Keratinocyte (primary cell): ENCODE results near the gene SPATA16. TPM values are rescaled to one million over a fixed set of nuclear protein-coding genes. Genes with fewer than 3 reads are reported as not detected.

ENCODE experiments used
- DNase-seq: peaks from one replicate; pipeline ENCODE4 v3.0.0-alpha.2; 2011; ENCODE audit warnings: low read depth, missing footprints, low spot score
- FAIRE-seq: peaks from 2 replicates; lab custom pipeline; 2011; peaks lifted over from hg19 to GRCh38; lab: Jason Lieb, UNC
- H2AFZ ChIP-seq: 2 replicates; pipeline ENCODE4 v1.6.0; 2012; ENCODE audit warnings: low read length, control low read depth, inconsistent platforms; ENCODE audit not compliant: control insufficient read depth
- H3K27ac ChIP-seq: 2 replicates; pipeline ENCODE4 v1.5.1; 2011; ENCODE audit warnings: low read length; ENCODE audit not compliant: control insufficient read depth, insufficient read depth
- H3K27me3 ChIP-seq: 3 replicates; pipeline ENCODE4 v1.6.0; 2011; ENCODE audit warnings: low read length; ENCODE audit not compliant: control insufficient read depth, insufficient read depth; ENCODE audit errors: extremely low read depth
- H3K36me3 ChIP-seq, 2 experiments: 2 replicates in 1 of 2; 3 replicates in 1 of 2; pipeline ENCODE4 v1.5.1; 2011; ENCODE audit warnings: low read length in 2 of 2, mild to moderate bottlenecking in 1 of 2; ENCODE audit not compliant: control insufficient read depth in 2 of 2, insufficient read depth in 2 of 2; ENCODE audit errors: extremely low read depth in 1 of 2
- H3K4me1 ChIP-seq: 3 replicates; pipeline ENCODE4 v1.5.1; 2011; ENCODE audit warnings: low read length; ENCODE audit not compliant: control insufficient read depth, insufficient read depth; ENCODE audit errors: extremely low read depth
- H3K4me2 ChIP-seq: 3 replicates; pipeline ENCODE4 v1.6.0; 2011; ENCODE audit warnings: low read depth, low read length; ENCODE audit not compliant: control insufficient read depth, insufficient read depth; ENCODE audit errors: extremely low read depth
- H3K4me3 ChIP-seq, 3 experiments: fragments of 200-600 bp in 1 of 3; sonication (generic) in 1 of 3; 2 replicates in 2 of 3; 3 replicates in 1 of 3; pipeline ENCODE4 v1.5.1; 2011 to 2016; ENCODE audit warnings: low read length in 3 of 3, mild to moderate bottlenecking in 3 of 3, control low read depth in 2 of 3, inconsistent platforms in 1 of 3, low read depth in 1 of 3, mixed read lengths in 1 of 3, mixed run types in 1 of 3, moderate library complexity in 1 of 3; ENCODE audit not compliant: control insufficient read depth in 2 of 3, insufficient read depth in 2 of 3; ENCODE audit errors: extremely low read depth in 1 of 3
- H3K79me2 ChIP-seq: 2 replicates; pipeline ENCODE4 v1.6.0; 2012; ENCODE audit warnings: low read length; ENCODE audit not compliant: control insufficient read depth, insufficient read depth
- H3K9ac ChIP-seq: 3 replicates; pipeline ENCODE4 v1.6.0; 2011; ENCODE audit warnings: low read length; ENCODE audit not compliant: control insufficient read depth, insufficient read depth; ENCODE audit errors: extremely low read depth
- H3K9me1 ChIP-seq: 3 replicates; pipeline ENCODE4 v1.6.0; 2011; ENCODE audit warnings: low read length; ENCODE audit not compliant: control insufficient read depth, insufficient read depth; ENCODE audit errors: extremely low read depth
- H3K9me3 ChIP-seq: 2 replicates; pipeline ENCODE4 v1.5.1; 2012; ENCODE audit warnings: low read depth, low read length; ENCODE audit not compliant: control insufficient read depth
- H4K20me1 ChIP-seq: 3 replicates; pipeline ENCODE4 v1.6.0; 2011; ENCODE audit warnings: low read length; ENCODE audit not compliant: control insufficient read depth, insufficient read depth; ENCODE audit errors: extremely low read depth
- EZH2 ChIP-seq: IDR thresholded peaks from one replicate; pipeline ENCODE4 v1.6.1; 2012; ENCODE audit warnings: inconsistent platforms, mild to moderate bottlenecking, low read length, moderate library complexity
- dilution Hi-C: fragments of 300-500 bp; cut with MboI; formaldehyde crosslinking; loops from one replicate; pipeline ENCODE4 v1.7.0; 2020; ENCODE audit warnings: low sequenced_read_pairs; ENCODE audit not compliant: extremely low pct_ligation_motif_present
- polyA plus RNA-seq, 5 experiments: library from polyadenylated mRNA; depleted of rRNA in 3 of 5; stranded (reverse) in 3 of 5; stranded (forward) in 1 of 5; unstranded in 1 of 5; fragments of >200 nt; gene quantifications; 1 replicate in 1 of 5; 2 replicates in 3 of 5; 3 replicates in 1 of 5; pipeline versions ENCODE4 v1.2.1 to v1.2.3, GENCODE V29; 2011 to 2012; ENCODE audit warnings: missing spikeins in 2 of 5, low read depth in 1 of 5, low replicate concordance in 1 of 5
- TF ChIP-seq, protein P1 (sequence below), 3 experiments: IDR thresholded peaks in 1 of 3; conservative IDR thresholded peaks in 1 of 3; optimal IDR thresholded peaks in 1 of 3; 2 replicates in 2 of 3; 3 replicates in 1 of 3; pipeline versions ENCODE3 to v1.5.1; 2011; ENCODE audit warnings: low read length in 3 of 3, mild to moderate bottlenecking in 3 of 3, moderate library complexity in 2 of 3, control low read depth in 1 of 3, inconsistent platforms in 1 of 3; ENCODE audit not compliant: insufficient read depth in 2 of 3; ENCODE audit errors: extremely low read depth in 1 of 3

SPATA16 gene
- polyA plus RNA-seq, 1 donor (not counting 4 experiments of a cell fraction or from before 2014, with no cell fraction given) = not detected

DNA sequence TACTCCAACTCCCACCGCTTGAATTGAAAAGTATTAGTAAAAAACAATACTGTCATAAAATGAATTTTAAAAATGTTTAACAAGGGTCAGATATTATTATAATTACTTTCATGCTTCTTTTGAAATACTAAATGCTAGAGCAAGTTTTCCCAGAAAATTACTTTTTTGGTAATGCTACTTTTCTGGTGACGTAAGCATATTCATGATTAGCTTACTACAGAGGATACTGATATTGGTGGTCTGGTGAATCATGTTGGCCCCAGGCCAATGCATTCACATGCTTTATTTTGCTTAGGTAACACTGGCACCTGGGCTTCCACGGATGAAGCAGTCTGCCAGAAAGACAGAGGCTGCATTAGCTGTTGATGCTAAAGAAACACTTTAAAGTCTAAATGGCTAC, 12.4 kb downstream of the SPATA16 start:
- Histone ChIP-seq H3K9me3 (no peaks in the 10 kb centered on the region), H3K9me1 (no peaks in the 10 kb centered on the region), H3K27me3 (no peaks in the 10 kb centered on the region), H3K79me2 (no peaks in the 10 kb centered on the region), H4K20me1 (no peaks in the 10 kb centered on the region), H3K4me1 (no peaks in the 10 kb centered on the region), H3K36me3 (no peaks in the 10 kb centered on the region), H3K27ac (no peak overlapping the region), H2AFZ (no peak overlapping the region), H3K9ac (no peak overlapping the region), H3K4me2 (no peak overlapping the region), H3K4me3 (no peak overlapping the region)
- no peak for DNase-seq
- no peak for TF ChIP-seq EZH2
- dilution Hi-C loops = no loop called here
- FAIRE-seq = no peak

DNA sequence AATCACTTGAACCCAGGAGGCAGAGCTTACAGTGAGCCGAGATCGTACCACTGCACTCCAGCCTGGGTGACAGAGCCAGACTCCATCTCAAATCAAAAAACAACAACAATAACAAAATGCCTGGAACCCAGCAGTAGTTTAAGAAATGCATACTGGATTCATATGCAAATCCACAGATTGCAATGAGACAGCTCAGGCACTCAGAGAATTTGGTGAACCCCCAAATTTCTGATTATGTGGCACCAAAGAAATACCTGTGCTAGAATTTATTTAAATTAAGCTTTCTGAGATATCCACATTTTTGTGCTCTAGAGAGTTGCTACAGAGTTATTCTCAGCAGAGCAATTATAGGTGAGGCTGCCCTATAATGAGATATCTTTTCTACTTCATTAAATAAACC, 29.7 kb downstream of the SPATA16 start:
- H3K36me3 ChIP-seq = no peaks in the 10 kb centered on the region
- no peaks in the 10 kb centered on the region for H3K4me1 ChIP-seq
- H3K79me2 ChIP-seq = no peaks in the 10 kb centered on the region
- TF ChIP-seq, protein P1, sequence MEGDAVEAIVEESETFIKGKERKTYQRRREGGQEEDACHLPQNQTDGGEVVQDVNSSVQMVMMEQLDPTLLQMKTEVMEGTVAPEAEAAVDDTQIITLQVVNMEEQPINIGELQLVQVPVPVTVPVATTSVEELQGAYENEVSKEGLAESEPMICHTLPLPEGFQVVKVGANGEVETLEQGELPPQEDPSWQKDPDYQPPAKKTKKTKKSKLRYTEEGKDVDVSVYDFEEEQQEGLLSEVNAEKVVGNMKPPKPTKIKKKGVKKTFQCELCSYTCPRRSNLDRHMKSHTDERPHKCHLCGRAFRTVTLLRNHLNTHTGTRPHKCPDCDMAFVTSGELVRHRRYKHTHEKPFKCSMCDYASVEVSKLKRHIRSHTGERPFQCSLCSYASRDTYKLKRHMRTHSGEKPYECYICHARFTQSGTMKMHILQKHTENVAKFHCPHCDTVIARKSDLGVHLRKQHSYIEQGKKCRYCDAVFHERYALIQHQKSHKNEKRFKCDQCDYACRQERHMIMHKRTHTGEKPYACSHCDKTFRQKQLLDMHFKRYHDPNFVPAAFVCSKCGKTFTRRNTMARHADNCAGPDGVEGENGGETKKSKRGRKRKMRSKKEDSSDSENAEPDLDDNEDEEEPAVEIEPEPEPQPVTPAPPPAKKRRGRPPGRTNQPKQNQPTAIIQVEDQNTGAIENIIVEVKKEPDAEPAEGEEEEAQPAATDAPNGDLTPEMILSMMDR (optimal IDR thresholded peaks at IDR 0.05 in 1 of 3, IDR thresholded peaks at IDR 0.05 in 1 of 3, conservative IDR thresholded peaks at IDR 0.05 in 1 of 3; ENCODE audit: extremely low read depth in 1 of 3, insufficient read depth in 2 of 3, low read length in 3 of 3) = no peak
- no peak for TF ChIP-seq EZH2
- no peaks in the 10 kb centered on the region for H4K20me1 ChIP-seq
- H3K27me3 ChIP-seq = no peaks in the 10 kb centered on the region
- no peak overlapping the region for H2AFZ ChIP-seq
- no peak overlapping the region for H3K27ac ChIP-seq
- FAIRE-seq = no peak
- H3K4me2 ChIP-seq = no peak overlapping the region
- DNase-seq = no peak
- H3K9me3 ChIP-seq = no peaks in the 10 kb centered on the region
- dilution Hi-C loops = no loop called here
- no peak overlapping the region for H3K9ac ChIP-seq
- no peak overlapping the region for H3K4me3 ChIP-seq
- no peaks in the 10 kb centered on the region for H3K9me1 ChIP-seq

DNA sequence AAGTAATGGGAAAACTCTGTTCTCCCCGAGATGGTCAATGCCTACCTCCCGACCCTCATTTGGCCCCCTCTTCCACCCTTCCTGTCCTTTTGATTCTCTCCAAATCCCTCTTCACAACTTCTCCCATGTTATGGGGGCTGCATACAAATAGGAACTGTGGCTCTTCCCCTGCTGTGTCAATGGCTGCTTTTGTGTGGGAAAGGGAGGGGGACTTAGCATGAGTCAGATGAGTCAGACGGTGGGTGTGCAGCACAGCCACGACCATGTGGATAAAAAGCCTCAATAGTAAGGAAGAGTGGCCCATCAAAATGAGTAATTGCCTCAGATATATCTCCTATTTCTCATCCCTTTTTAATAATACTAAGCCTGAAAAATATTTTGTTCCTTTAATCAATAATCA, 31.9 kb downstream of the SPATA16 start:
- Histone ChIP-seq H3K36me3 (no peaks in the 10 kb centered on the region), H3K4me1 (no peaks in the 10 kb centered on the region), H3K79me2 (no peaks in the 10 kb centered on the region), H3K4me2 (no peak overlapping the region), H3K27ac (no peak overlapping the region), H3K27me3 (no peaks in the 10 kb centered on the region), H3K9me1 (no peaks in the 10 kb centered on the region), H3K9me3 (no peaks in the 10 kb centered on the region), H4K20me1 (no peaks in the 10 kb centered on the region), H2AFZ (no peak overlapping the region), H3K4me3 (no peak overlapping the region), H3K9ac (no peak overlapping the region)
- dilution Hi-C loops = no loop called here
- FAIRE-seq (no peak), DNase-seq (no peak)
- TF ChIP-seq EZH2 = no peak
- TF ChIP-seq, protein P1 (optimal IDR thresholded peaks at IDR 0.05 in 1 of 3, IDR thresholded peaks at IDR 0.05 in 1 of 3, conservative IDR thresholded peaks at IDR 0.05 in 1 of 3; ENCODE audit: extremely low read depth in 1 of 3, insufficient read depth in 2 of 3, low read length in 3 of 3) = no peak
